GM18520 (cell line): ENCODE measurements around the gene RAG2.
A peak's percentile ranks its signal among the peaks of the same experiment; 100 is the strongest.

Source experiments
- ATAC-seq: cut with Tn5 transposase; IDR thresholded peaks from one replicate; pipeline ENCODE4 v1.9.1; 2021; ENCODE audit not compliant: unreplicated experiment

The RAG2 gene

GRCh38 chr11:36601155-36601554 lies 3.1 kb upstream of the RAG2 start:
- no peak for ATAC-seq

- no peak for ATAC-seq
Observed at GRCh38 chr11:36600180-36600579, 2.1 kb upstream of the RAG2 start.

- no peak for ATAC-seq
Observed at GRCh38 chr11:36596880-36597279, 1.2 kb downstream of the RAG2 start.

DNA sequence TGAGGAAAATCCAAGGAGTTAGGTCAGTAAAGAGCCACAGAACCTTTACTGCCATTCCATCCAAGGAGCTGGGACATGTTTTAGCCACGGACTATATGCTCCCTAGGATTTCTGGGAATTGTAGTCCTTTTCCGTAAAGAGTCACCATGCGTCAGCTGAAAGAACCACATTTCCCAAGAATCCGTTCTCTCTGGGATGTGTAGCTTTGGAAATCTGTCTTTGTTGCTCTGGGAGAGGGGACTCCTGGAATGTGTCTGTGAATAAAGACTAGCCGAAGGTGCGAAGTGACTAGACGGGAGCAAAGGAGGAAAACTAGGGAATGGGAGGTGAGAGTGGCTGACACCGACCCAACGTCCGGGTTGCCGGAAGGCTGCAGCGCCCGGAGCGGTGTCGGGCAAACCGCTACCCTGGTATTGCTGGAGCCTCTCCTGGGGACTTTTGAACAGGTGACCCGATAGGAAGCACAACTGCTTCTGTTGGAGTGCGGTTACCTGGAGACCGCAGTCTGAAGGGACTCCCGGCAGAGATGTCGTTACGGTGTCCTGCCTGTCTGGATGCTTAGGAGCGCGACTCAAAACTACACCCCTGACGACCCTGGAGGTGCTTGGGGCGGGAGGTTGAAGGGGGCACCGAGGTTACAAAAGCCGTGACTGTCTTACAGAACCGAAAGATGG lies 3.6 kb downstream of the RAG2 start, which contains the start of gene IFTAP:
IFTAP (plus strand) TSS at position 187 of the 674 bp plus-strand sequence. CDS start 15,602 bp downstream, outside the sequence.
- no peak for ATAC-seq

GRCh38 chr11:36591433-36591832 lies 6.6 kb downstream of the RAG2 start:
- no peak for ATAC-seq

DNA sequence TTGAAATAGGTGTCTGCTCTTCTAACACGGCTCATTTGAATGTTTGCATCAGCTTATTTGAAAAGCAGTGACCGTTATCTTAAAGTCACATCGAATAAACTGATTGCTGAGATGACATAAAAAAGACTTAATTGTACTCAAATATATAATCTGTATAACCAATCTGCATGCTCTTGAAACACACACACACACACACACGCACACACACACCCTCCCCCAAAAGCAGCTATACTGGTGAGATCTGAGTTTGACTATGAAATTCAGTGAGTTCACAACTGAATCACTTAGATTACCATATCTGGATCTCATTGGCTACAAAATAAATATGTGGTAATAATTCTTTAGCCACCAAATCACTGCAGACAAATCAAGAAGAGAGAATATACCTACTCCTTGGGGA lies 7.5 kb downstream of the RAG2 start:
- no peak for ATAC-seq

DNA sequence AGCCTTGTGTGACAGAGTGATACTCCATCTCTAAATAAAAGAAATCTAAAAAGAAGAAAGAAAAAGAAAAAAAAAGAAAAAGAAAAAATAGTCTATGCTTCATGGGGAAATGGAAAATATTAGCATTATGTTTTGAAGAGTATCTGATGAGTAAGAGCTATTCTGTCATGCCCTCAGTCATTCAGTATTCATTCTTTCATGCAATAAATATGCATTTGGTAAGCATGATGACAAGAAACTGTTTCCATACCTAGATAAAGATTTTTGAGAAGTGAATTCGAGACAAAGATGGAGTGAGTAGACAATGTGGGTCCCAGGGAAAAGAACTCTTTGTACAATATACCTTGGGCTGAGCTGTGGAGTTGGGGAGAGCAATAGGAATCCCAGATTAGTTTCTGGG lies 9.9 kb downstream of the RAG2 start:
- ATAC-seq: no peak

GRCh38 chr11:36586543-36586942 lies 11.5 kb downstream of the RAG2 start:
- no peak for ATAC-seq

DNA sequence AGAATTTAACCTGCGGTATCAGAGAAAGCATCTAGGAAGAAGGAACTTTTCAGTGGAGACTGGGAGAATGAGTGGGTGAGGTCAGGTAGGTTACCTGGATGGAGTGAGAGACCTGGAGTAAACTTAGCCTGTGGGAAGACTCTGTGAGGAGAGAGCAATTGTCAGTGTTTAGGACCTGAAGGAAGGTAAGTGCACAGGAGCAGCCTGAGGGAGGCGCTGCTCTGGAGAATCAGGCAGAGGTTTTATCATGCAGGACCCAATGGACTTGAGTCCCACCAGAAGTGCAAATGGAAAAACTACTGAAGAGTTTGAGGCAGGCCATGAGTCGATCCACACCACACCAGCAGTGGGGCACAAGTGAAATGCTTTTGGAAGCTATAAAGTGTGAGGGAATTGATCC lies 14.4 kb downstream of the RAG2 start:
- no peak for ATAC-seq

DNA sequence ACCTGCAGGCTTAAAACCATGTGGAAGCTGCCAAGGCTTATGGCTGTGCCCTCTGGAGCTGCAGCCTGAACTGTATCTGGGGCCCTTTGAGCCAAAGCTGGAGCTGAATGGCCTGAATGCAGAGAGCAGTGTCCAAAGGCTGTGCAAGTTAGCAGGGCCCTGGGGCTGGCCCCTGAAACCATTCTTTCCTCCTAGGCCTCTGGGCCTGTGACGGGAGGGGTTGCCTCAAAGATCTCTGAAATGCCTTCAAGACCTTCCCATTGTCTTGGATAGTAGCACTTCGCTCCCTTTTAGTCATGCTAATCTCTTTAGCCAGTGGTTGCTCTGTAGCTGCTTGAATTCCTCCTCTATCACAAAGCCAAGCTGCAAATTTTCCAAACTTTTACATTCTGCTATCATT lies 16.5 kb downstream of the RAG2 start:
- no peak for ATAC-seq

DNA sequence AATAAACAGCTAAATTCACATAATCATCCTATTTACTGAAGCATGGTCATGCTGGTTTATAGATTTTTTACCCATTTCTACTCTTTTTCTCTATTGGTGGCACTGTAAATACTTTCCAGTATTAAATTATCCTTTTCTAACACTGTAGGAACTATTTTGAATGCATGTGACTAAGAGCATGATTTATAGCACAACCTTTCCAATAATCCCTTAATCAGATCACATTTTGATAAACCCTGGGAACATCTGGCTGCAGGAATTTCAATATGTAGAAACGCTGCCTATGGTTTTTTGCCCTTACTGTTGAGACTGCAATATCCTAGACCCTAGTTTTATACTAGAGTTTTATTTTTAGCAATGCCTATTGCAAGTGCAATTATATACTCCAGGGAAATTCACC lies 19.6 kb downstream of the RAG2 start:
- no peak for ATAC-seq

GRCh38 chr11:36577859-36578258 lies 20.2 kb downstream of the RAG2 start:
- no peak for ATAC-seq

GRCh38 chr11:36577373-36577772 lies 20.7 kb downstream of the RAG2 start:
- ATAC-seq: no peak

DNA sequence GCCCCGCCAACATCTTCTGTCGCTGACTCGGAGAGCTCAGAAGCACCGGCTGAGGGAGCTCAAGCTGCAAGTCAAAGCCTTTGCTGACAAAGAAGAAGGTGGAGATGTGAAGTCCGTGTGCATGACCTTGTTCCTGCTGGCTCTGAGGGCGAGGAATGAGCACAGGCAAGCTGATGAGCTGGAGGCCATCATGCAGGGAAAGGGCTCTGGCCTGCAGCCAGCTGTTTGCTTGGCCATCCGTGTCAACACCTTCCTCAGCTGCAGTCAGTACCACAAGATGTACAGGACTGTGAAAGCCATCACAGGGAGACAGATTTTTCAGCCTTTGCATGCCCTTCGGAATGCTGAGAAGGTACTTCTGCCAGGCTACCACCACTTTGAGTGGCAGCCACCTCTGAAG lies 23.6 kb downstream of the RAG2 start:
- ATAC-seq: no peak

- ATAC-seq: no peak
Observed at GRCh38 chr11:36569095-36569494, 28.9 kb downstream of the RAG2 start.

DNA sequence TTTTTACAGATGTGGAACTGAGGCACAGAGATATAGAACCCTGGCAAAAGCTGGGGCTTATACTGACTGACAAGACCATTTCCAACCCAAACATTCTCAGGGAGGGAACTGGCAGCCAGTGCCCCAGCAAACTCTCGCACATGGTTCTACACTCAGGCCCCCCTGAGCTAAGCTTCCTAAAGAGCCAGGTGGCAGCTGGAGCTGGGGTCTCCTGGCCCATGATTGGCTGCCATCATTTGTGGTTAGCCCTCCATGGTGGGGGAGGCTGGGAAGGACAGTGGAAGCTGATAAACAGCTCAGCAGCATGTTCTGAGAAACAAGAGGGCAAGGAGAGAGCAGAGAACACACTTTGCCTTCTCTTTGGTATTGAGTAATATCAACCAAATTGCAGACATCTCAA lies 30.3 kb downstream of the RAG2 start, which contains the start of gene RAG1:
RAG1 (plus strand) TSS at position 314 of the 400 bp plus-strand sequence. CDS start 5,298 bp downstream, outside the sequence.
- ATAC-seq: no peak

DNA sequence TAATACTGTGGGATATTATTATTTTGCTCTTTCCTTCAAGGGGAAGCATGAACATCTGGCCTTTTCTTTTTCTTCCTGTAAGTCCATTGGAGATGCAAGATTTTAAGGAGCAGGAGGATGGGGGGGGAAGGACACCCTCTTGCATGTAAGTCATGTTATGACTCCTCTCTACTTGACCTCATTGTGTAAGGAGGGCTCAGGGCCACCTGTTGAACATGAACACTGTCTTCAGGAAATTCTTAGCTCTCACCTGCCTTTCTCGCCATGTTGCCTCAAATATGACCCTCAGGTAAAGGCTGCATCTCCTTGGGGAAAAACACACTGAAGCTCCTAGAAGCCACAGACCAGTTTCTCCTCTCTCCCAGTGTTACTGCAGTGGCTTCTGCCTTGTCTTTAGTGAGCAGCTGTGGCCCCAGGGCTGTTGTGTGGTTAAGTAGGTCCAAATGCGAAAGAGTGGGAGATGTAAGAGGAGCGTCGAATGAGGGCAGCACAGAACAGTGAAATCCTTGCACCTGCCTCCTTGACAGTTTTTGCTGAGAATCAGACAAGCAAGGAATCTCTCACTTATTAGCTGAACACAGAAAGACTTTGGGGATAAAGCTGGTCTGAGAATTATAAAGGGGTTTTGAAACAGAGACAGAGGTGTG lies 31.5 kb downstream of the RAG2 start:
- no peak for ATAC-seq

GRCh38 chr11:36565031-36565610 lies 32.9 kb downstream of the RAG2 start:
- no peak for ATAC-seq

GRCh38 chr11:36564376-36565030 lies 33.5 kb downstream of the RAG2 start:
- no peak for ATAC-seq

DNA sequence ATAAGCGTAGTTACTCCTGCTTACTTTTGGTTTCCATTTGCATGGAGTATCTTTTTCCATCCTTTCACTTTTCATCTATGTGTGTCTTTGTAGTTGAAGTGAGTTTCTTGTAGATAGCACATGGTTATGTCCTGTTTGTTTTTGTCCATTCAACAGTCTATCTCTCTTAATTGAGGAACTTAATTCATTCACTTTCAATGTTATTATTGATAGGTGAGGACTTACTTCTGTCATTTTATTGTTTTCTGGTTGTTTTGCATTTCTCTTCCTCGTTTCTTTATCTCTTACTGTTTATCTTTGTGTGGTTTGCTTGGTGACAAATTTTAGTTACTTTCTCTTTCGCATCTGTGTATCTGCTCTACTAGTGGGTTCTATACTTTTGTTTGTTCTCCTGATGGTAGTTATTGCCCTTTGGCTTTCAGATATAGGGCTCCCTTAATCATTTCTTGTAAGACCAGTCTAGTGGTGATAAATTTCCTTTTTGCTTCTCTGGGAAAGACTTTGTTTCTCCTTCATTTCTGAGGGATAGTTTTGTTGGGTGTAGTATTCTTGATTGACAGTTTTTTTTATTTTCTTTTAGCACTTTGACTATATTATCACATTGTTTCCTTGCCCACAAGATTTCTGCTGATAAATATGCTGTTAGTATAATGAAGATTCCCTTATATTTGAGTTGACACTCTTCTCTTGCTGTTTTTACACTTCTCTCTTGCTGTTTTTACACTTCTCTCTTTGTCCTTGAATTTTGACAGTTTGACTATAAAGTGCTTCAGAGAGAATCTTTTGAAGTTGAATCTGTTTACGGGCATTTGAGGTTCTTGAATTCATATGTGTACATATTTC lies 39.2 kb downstream of the RAG2 start:
- peak; percentile 93 for ATAC-seq

DNA sequence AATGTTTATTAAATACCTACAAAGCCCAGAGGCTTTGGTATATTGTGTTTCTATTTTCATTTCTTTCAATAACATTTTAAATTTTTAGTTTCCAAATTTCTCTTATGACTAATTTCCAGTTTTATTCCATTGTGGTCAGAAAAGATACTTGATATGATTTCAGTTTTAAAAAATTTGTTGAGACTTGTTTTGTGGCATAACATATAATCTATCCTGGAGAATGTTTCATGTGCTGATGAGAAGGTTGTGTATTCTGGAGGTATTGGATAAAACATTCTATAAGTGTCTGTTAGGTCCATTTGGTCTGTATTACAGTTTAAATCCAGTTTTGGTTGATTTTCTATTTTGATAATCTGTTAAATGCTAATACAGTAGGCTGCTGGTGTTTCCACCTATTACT lies 40.0 kb downstream of the RAG2 start:
- no peak for ATAC-seq
